ENCODE measurements around the gene CHRNB4.

Gene CHRNB4

DNA sequence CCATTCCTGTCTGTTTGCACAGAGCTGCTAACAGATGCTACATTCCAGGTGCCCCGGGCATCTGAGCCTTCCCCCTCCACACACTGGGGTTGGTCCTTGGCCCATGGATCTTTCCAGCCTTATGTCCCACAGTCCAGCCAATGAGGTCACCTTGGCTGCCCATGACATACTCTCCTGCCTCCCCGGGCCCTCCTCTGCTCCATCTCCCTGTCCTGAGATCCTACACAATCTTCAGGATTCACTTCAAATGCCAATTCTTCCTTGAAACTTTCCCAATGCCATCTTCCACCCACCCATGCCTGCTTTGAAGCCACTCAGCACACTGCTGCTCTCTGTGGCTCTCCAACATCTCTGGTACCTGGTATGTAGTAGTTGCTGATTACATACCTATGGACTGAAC lies 24.5 kb downstream of the CHRNB4 start:
- POLR2A ChIA-PET: no interaction called here
- H3K36me3 ChIP-seq (ENCODE audit: control insufficient read depth in 2 of 2, insufficient read depth in 1 of 2, low read length in 2 of 2): no peaks in the 10 kb centered on the region
- TF ChIP-seq HOXA7 (CRISPR knock-in tag; IDR thresholded peaks at IDR 0.05; ENCODE audit: borderline replicate concordance): no peak
- TF ChIP-seq ZNF548 (tag by site-specific recombination; IDR thresholded peaks at IDR 0.05): no peak
- no peak for TF ChIP-seq ZNF677 (tag by site-specific recombination; IDR thresholded peaks at IDR 0.05)
- no peak for TF ChIP-seq ZNF311 (tag by site-specific recombination; IDR thresholded peaks at IDR 0.05; ENCODE audit: borderline replicate concordance)
- no peak for TF ChIP-seq KLF10 (tag by site-specific recombination; IDR thresholded peaks at IDR 0.05)
- TF ChIP-seq KLF1 (tag by site-specific recombination; IDR thresholded peaks at IDR 0.05): no peak
- no peak for TF ChIP-seq ZNF76 (tag by site-specific recombination; IDR thresholded peaks at IDR 0.05; ENCODE audit: borderline replicate concordance, low read depth)
- TF ChIP-seq BCL11B (tag by site-specific recombination; IDR thresholded peaks at IDR 0.05; ENCODE audit: low read depth): no peak
- TF ChIP-seq ZNF561 (tag by site-specific recombination; IDR thresholded peaks at IDR 0.05; ENCODE audit: borderline replicate concordance): no peak
- CTCF ChIA-PET: interaction anchor here (0.6 to 7.5 kb wide), 3 partner anchors 20 to 91 kb away, joined by 3 to 91 read pairs (median 3); no protein-coding TSS in a partner anchor
- H3K9me3 ChIP-seq (ENCODE audit: control insufficient read depth, insufficient read depth, low read depth, low read length): no peaks in the 10 kb centered on the region
- no peak overlapping the region for H3K27ac ChIP-seq (ENCODE audit: extremely low read depth, low read depth, low read length)
- H3K4me1 ChIP-seq (ENCODE audit: control insufficient read depth, insufficient read depth, low read length): no peaks in the 10 kb centered on the region
- no peak overlapping the region for H3K4me3 ChIP-seq (ENCODE audit: low read depth, low read length)

DNA sequence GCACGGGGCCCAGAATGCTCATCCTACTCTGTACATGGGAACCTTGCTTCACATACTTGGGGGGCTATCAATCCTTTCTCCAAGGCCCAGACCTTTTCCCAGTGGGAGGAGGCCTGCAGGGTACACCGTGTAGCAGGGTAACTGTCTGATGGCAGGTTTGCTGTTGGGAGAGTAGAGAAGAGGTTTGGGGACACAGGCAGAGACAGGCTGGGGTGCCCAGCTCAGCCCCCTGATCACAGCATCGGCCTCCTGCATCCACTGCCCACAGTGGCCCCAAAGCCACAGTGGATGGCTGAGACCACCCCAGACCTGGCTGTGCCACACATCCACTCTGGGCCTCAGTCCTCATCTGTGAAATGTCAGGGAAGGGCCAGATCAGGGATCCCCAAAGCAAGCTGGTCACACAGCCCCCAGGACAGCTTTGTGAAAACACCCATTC lies 25.8 kb downstream of the CHRNB4 start:
- Histone ChIP-seq H3K36me3 (ENCODE audit: control insufficient read depth in 2 of 2, insufficient read depth in 1 of 2, low read length in 2 of 2) (no peaks in the 10 kb centered on the region), H3K4me3 (ENCODE audit: low read depth, low read length) (no peak overlapping the region), H3K27ac (ENCODE audit: extremely low read depth, low read depth, low read length) (no peak overlapping the region), H3K9me3 (ENCODE audit: control insufficient read depth, insufficient read depth, low read depth, low read length) (no peaks in the 10 kb centered on the region), H3K4me1 (ENCODE audit: control insufficient read depth, insufficient read depth, low read length) (no peaks in the 10 kb centered on the region)
- ChIA-PET CTCF (interaction anchor here (1.1 to 7.5 kb wide), 3 partner anchors 93 to 364 kb away, joined by 7 to 91 read pairs (median 9); no protein-coding TSS in a partner anchor), POLR2A (no interaction called here)
- no peak for TF ChIP-seq ZNF621 (tag by site-specific recombination; IDR thresholded peaks at IDR 0.05)
- no peak for TF ChIP-seq ZNF660 (tag by site-specific recombination; IDR thresholded peaks at IDR 0.05)
- no peak for TF ChIP-seq ZBTB48 (tag by site-specific recombination; IDR thresholded peaks at IDR 0.05)
- TF ChIP-seq KLF7 (tag by site-specific recombination; IDR thresholded peaks at IDR 0.05; ENCODE audit: borderline replicate concordance): no peak
- TF ChIP-seq ZNF664 (tag by site-specific recombination; IDR thresholded peaks at IDR 0.05): no peak
- TF ChIP-seq ZNF404 (tag by site-specific recombination; IDR thresholded peaks at IDR 0.05): no peak
- no peak for TF ChIP-seq ZNF530 (tag by site-specific recombination; IDR thresholded peaks at IDR 0.05; ENCODE audit: low read depth)
- TF ChIP-seq KLF8 (tag by site-specific recombination; IDR thresholded peaks at IDR 0.05): no peak
- no peak for TF ChIP-seq ZNF560 (tag by site-specific recombination; IDR thresholded peaks at IDR 0.05; ENCODE audit: borderline replicate concordance)
- TF ChIP-seq, protein P1, sequence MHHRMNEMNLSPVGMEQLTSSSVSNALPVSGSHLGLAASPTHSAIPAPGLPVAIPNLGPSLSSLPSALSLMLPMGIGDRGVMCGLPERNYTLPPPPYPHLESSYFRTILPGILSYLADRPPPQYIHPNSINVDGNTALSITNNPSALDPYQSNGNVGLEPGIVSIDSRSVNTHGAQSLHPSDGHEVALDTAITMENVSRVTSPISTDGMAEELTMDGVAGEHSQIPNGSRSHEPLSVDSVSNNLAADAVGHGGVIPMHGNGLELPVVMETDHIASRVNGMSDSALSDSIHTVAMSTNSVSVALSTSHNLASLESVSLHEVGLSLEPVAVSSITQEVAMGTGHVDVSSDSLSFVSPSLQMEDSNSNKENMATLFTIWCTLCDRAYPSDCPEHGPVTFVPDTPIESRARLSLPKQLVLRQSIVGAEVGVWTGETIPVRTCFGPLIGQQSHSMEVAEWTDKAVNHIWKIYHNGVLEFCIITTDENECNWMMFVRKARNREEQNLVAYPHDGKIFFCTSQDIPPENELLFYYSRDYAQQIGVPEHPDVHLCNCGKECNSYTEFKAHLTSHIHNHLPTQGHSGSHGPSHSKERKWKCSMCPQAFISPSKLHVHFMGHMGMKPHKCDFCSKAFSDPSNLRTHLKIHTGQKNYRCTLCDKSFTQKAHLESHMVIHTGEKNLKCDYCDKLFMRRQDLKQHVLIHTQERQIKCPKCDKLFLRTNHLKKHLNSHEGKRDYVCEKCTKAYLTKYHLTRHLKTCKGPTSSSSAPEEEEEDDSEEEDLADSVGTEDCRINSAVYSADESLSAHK (tag by site-specific recombination; IDR thresholded peaks at IDR 0.05): no peak
- TF ChIP-seq, protein P2, sequence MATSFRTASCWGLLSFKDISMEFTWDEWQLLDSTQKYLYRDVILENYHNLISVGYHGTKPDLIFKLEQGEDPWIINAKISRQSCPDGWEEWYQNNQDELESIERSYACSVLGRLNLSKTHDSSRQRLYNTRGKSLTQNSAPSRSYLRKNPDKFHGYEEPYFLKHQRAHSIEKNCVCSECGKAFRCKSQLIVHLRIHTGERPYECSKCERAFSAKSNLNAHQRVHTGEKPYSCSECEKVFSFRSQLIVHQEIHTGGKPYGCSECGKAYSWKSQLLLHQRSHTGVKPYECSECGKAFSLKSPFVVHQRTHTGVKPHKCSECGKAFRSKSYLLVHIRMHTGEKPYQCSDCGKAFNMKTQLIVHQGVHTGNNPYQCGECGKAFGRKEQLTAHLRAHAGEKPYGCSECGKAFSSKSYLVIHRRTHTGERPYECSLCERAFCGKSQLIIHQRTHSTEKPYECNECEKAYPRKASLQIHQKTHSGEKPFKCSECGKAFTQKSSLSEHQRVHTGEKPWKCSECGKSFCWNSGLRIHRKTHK (tag by site-specific recombination; IDR thresholded peaks at IDR 0.05): no peak
- TF ChIP-seq, protein P3, sequence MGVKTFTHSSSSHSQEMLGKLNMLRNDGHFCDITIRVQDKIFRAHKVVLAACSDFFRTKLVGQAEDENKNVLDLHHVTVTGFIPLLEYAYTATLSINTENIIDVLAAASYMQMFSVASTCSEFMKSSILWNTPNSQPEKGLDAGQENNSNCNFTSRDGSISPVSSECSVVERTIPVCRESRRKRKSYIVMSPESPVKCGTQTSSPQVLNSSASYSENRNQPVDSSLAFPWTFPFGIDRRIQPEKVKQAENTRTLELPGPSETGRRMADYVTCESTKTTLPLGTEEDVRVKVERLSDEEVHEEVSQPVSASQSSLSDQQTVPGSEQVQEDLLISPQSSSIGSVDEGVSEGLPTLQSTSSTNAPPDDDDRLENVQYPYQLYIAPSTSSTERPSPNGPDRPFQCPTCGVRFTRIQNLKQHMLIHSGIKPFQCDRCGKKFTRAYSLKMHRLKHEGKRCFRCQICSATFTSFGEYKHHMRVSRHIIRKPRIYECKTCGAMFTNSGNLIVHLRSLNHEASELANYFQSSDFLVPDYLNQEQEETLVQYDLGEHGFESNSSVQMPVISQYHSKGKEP (tag by site-specific recombination; IDR thresholded peaks at IDR 0.05): no peak
- TF ChIP-seq ZNF624 (tag by site-specific recombination; IDR thresholded peaks at IDR 0.05): no peak

Data from HEK293 (cell line).